Measurements from ENCODE around the gene RANBP3L. TPM values are rescaled to one million over a fixed set of nuclear protein-coding genes. Genes with fewer than 3 reads are reported as not detected.

Gene RANBP3L
- total RNA-seq, 2 donors from 2014 or later, result 10.7 to 25.5 TPM

DNA sequence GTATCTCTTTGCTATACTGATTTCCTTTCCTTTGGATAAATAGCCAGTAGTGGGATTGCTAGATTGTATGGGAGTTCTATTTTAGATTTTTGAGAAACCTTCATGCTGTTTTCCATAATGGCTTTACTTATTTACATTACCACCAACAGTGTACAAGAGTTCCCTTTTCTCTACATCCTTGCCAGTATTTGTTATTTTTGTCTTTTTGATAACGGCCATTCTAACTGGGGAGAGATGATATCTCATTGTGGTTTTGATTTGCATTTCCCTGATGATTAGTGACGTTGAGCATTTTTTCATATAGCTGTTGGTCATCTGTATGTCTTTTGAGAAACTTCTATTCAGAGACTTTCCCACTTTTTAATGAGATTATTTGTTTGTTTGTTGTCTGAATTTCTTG is 85.8 kb downstream of the RANBP3L start:
- no peak overlapping the region for H3K4me3 ChIP-seq
- TF ChIP-seq, protein P1, sequence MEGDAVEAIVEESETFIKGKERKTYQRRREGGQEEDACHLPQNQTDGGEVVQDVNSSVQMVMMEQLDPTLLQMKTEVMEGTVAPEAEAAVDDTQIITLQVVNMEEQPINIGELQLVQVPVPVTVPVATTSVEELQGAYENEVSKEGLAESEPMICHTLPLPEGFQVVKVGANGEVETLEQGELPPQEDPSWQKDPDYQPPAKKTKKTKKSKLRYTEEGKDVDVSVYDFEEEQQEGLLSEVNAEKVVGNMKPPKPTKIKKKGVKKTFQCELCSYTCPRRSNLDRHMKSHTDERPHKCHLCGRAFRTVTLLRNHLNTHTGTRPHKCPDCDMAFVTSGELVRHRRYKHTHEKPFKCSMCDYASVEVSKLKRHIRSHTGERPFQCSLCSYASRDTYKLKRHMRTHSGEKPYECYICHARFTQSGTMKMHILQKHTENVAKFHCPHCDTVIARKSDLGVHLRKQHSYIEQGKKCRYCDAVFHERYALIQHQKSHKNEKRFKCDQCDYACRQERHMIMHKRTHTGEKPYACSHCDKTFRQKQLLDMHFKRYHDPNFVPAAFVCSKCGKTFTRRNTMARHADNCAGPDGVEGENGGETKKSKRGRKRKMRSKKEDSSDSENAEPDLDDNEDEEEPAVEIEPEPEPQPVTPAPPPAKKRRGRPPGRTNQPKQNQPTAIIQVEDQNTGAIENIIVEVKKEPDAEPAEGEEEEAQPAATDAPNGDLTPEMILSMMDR (IDR thresholded peaks at IDR 0.05), result no peak
- no peaks in the 10 kb centered on the region for H3K27me3 ChIP-seq (replicated peaks; ENCODE audit: insufficient read depth)
- H3K9me3 ChIP-seq, result no peaks in the 10 kb centered on the region
- H3K4me1 ChIP-seq (ENCODE audit: control insufficient read depth in 1 of 2, low read depth in 2 of 2), result no peaks in the 10 kb centered on the region
- peaks cover 26% of the 10 kb centered on the region for H3K36me3 ChIP-seq
- H3K27ac ChIP-seq, result no peak overlapping the region
- ATAC-seq (ENCODE audit: insufficient number of reproducible peaks, low FRiP score, low read depth), result no peak
- no peak for DNase-seq (ENCODE audit: low spot score)

DNA sequence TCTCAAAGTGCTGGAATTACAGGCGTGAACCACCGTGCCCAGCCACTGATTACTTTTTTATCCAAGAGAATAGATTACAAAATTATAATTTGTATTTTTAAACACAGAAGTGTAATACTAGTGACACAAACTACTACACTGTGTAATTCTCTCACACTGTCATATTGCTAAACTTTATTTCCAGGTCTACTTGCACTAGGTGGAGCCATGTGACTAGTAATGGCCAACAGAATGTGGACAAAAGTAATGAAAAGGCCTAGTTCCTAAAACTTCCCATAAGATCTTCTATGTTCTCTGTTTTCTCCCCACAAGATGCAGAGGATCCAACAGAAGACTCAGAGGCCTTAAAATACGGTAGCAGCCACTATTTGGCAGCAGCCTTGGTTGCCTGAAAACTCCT is 87.3 kb downstream of the RANBP3L start:
- Histone ChIP-seq H3K9me3 (no peaks in the 10 kb centered on the region), H3K27me3 (replicated peaks; ENCODE audit: insufficient read depth) (no peaks in the 10 kb centered on the region), H3K36me3 (peaks cover 20% of the 10 kb centered on the region), H3K4me3 (no peak overlapping the region), H3K4me1 (ENCODE audit: control insufficient read depth in 1 of 2, low read depth in 2 of 2) (no peaks in the 10 kb centered on the region), H3K27ac (no peak overlapping the region)
- no peak for ATAC-seq (ENCODE audit: insufficient number of reproducible peaks, low FRiP score, low read depth)
- no peak for DNase-seq (ENCODE audit: low spot score)
- TF ChIP-seq, protein P1 (IDR thresholded peaks at IDR 0.05), result no peak

DNA sequence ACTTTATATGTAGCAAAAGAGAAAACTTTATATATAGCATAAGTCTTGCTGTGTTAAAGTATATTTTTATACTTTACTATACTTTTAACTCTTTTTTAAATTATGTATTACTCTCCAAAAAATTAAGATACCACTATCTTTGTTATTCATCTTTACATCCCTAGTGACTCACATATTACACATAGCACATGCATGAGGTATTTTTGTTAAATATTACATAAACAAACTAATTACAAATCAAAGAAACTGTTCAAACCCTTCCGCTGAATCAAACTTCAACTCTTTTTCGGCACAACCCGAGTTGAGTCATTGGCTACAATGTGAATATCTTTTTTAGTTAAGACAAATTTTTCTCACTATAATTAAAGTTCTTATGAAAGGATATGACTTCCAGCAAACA is 92.0 kb downstream of the RANBP3L start:
- Histone ChIP-seq H3K4me1 (ENCODE audit: control insufficient read depth in 1 of 2, low read depth in 2 of 2) (no peaks in the 10 kb centered on the region), H3K27ac (no peak overlapping the region), H3K36me3 (peaks cover 19% of the 10 kb centered on the region), H3K27me3 (replicated peaks; ENCODE audit: insufficient read depth) (no peaks in the 10 kb centered on the region), H3K4me3 (no peak overlapping the region), H3K9me3 (no peaks in the 10 kb centered on the region)
- TF ChIP-seq, protein P1 (IDR thresholded peaks at IDR 0.05), result no peak
- no peak for ATAC-seq (ENCODE audit: insufficient number of reproducible peaks, low FRiP score, low read depth)
- no peak for DNase-seq (ENCODE audit: low spot score)

DNA sequence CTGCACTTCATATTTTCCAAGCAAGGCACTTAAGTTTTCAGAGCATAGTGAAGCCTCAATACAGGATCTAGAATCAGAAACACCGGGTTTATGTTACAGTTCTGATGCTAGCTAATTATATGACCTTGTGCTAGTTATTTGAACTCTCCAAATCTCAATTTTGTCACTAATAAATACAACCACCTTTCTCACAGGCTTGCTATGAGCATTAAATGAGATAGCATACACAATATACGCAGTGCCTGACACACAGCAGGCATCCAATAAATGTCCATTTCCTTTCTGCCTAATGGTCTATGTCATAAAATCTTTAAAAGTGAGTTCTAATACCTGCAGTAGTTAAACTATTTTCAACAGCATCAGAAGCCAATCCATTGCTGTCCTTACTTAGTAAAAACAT is 92.9 kb downstream of the RANBP3L start:
- H3K4me1 ChIP-seq (ENCODE audit: control insufficient read depth in 1 of 2, low read depth in 2 of 2), result no peaks in the 10 kb centered on the region
- peaks cover 11% of the 10 kb centered on the region for H3K36me3 ChIP-seq
- H3K9me3 ChIP-seq, result no peaks in the 10 kb centered on the region
- H3K4me3 ChIP-seq, result no peak overlapping the region
- ATAC-seq (ENCODE audit: insufficient number of reproducible peaks, low FRiP score, low read depth) (no peak), DNase-seq (ENCODE audit: low spot score) (no peak)
- H3K27ac ChIP-seq, result no peak overlapping the region
- H3K27me3 ChIP-seq (replicated peaks; ENCODE audit: insufficient read depth), result no peaks in the 10 kb centered on the region
- TF ChIP-seq, protein P1 (IDR thresholded peaks at IDR 0.05), result no peak

DNA sequence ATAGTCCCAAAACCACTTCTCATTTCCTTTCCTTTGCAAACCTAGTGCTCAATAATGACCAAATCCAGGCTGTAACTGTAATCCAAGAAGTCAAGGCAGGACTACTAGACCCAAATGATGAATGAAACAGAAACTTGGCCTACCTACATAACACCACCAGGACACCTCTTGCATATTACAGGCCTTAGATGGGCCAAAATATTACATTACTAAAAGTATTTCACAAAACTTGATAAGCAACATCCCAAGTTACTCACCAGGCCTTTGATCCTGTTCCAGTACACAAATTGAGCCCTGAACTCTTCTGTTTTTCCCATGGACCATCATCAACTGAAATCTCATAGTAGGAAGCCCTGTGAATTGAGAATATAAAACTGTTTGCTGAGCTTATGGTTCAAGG is 94.8 kb downstream of the RANBP3L start:
- TF ChIP-seq, protein P1 (IDR thresholded peaks at IDR 0.05), result no peak

More for the DNA sequence above, 94.8 kb downstream of the RANBP3L start:
- Histone ChIP-seq H3K4me3 (no peak overlapping the region), H3K36me3 (peaks cover 11% of the 10 kb centered on the region), H3K4me1 (ENCODE audit: control insufficient read depth in 1 of 2, low read depth in 2 of 2) (peaks cover 0 to 5% of the 10 kb centered on the region in 2 donors), H3K27me3 (replicated peaks; ENCODE audit: insufficient read depth) (no peaks in the 10 kb centered on the region), H3K9me3 (no peaks in the 10 kb centered on the region), H3K27ac (no peak overlapping the region)
- ATAC-seq (ENCODE audit: insufficient number of reproducible peaks, low FRiP score, low read depth), result no peak
- DNase-seq (ENCODE audit: low spot score), result no peak
